GM19372 (cell line): ENCODE measurements around the gene SHPK.

Source experiments
- ATAC-seq: cut with Tn5 transposase; IDR thresholded peaks from one replicate; pipeline ENCODE4 v1.9.1; 2021; ENCODE audit warnings: mild to moderate bottlenecking, low read depth, moderate library complexity; ENCODE audit not compliant: unreplicated experiment

Gene SHPK

DNA sequence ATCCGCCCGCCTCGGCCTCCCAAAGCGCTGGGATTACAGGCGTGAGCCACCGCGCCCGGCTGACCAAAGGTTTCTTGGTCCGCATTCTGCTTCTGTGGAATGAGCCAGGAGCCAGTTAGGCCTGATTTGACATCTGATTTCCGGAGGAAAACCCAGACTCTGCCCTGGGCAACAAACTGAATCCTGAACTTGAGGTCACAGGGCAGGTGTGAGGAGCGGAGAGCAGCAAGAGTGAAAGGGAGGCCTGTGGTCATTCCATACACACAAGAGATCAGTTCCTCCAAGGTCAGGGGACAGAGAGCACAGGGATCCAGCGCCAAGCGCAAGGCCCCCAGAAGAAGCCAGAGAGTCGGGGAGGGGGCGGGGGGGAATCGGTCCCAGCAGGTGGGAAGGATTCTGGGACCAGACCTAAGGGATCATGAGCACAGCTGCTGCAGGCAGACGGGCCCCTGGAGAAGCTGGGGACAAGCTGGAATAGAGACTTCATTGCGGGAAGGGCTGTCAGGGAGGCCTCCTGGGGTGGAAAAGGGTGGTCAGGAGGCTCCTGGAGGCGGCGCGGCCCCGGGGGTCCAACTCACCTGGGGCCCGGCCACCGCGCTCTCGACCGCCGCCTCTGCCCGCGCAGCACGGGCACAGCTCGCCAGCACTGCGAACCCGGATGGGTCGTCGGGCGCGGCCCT, 436 bp downstream of the SHPK start:
- no peak for ATAC-seq

GRCh38 chr17:3632287-3632686, 3.8 kb downstream of the SHPK start:
- no peak for ATAC-seq

GRCh38 chr17:3630781-3631180, 5.3 kb downstream of the SHPK start:
- no peak for ATAC-seq

- ATAC-seq = no peak
Observed at GRCh38 chr17:3627769-3628167, 8.3 kb downstream of the SHPK start.

DNA sequence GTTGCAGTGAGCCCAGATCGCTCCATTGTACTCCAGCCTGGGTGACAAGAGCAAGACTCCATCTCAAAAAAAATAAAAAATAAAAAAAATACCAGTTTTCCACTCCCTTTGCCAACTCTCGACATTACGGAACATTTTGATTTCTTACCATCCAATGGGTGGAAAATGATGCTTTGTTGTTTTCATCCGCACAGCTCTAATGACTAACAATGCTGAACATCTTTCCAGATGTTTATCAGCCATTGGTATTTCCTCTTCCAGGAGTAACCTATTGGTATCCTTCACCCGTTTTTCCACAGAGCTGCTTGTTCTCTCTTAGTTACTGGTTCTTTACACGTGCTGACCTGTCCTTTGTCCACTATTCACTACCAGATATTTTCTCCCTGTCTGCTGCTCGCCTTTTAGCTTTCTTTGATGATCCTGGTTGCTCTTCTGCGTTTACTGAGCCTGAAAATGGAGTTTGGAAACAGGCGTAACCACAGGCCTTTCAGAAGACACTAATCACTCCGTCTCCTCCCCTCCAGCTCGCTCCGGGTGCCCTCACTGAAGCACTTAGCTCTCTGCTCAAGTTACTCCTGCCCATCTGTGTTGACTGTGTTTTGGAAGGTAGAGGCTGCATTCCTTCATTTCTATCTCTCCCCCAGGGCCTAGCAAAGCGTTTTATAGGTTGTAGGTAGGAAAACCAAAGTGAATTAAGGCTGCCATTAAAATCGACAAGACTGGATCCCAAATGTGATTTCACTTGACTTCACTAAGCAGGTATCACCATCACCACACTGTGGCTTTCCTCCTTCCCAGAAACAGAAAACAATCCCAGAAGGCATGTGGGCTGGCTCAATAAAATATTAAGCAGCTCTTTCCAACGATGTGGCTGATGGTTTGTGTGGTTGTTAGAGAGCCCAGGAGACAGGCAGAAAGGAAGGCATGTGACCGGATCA, 8.9 kb downstream of the SHPK start:
- ATAC-seq = no peak

DNA sequence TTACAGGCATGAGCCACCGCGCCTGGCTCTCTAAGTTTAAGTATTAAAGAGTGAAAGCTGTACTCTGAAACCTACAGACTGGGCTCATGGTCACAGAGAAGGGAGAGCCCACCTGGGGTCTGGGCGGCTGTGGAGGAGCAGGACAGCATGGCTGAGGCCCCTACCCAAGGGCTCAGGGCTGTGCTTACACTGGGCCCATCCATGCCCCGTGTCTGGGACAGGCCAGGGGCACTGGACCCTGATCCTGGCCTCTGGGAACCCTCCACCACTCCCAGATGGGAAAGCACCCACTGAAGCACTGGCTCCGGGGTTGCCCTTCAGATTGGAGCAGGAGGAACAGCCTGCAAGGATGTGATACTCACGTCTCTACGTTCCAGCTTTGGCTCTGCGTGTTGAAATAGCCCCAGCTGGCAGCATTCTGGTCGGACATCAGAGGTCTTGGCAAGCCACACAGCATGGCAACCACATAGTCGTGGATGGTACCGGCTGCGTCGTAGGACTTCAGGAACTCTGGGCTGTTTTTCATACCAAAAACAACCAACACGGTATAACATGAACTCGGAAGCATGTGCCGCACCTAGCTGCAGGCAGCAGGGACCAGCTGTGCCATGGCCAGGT, 13.0 kb downstream of the SHPK start:
- ATAC-seq = no peak

GRCh38 chr17:3621146-3621720, 14.8 kb downstream of the SHPK start:
- no peak for ATAC-seq

DNA sequence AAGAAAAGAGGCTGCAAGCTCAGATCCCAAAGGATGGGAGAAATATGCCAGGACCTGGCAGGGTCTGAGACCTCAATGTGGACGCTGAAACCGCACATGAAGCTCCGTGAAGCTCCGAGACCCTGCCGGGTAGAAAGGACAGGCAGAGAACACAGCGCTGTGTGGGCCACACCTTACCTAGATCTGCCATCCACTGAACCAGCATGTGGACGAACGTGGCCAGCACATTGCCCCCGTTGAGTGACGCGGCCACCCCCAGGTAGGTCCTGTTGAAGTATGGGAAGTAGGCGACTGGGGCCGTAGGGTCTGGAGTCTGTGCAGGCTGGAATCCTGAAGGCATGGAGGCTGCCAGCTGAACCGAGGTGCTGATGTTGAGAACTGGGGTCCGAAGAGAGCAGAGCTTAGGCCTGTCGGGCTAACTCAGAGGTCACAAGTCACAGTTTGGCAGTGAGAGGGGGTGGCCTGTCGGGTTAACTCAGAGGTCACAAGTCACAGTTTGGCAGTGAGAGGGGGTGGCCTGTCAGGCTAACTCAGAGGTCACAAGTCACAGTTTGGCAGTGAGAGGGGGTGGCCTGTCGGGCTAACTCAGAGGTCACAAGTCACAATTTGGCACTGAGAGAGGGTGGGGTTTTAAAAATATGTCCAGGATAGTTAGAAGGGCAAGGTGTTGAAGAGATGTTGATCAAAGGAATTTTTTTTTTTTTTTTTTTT, 20.7 kb downstream of the SHPK start:
- ATAC-seq = no peak

GRCh38 chr17:3613124-3613523, 22.9 kb downstream of the SHPK start:
- ATAC-seq = no peak

DNA sequence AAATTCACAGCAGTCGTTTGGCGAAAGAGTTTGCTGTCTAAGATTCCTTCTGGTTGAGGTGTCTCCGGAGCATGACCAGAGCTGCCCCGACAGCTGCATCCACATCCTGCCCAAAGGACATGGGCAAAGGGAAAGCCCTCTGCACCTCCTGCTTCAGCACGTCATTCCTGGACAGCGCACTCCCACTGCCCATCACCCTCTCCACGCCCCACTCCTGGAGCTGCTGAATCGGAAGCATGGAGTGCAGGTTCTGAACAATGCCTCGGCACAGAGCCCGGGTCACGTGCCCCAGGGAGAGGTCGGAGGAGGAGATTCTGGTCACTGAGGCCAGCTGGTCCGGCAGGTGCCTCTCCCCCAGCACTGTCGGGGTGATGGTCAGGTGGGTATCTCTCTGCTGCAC, 25.5 kb downstream of the SHPK start:
- no peak for ATAC-seq

- no peak for ATAC-seq
Observed at GRCh38 chr17:3609689-3610088, 26.4 kb downstream of the SHPK start.

DNA sequence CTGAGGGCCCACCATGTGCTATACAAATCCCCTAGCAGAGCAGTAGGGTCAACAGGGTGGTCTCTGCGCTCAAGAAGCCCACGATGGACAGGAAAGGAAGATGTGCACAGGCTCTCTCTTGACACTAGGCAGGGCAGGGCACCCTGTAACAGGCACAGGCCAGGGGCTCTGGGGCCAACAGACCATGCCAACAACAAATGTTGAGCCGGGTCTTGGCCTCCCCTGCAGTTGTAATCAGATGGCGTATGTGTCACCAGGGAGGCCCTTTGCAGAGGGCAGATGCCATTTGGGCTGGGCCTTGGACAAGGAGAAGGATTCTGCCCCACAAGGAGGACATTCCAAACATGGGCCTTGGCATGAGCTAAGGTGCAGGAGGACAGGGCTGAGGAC, 32.2 kb downstream of the SHPK start:
- no peak for ATAC-seq

GRCh38 chr17:3603119-3603869, 32.8 kb downstream of the SHPK start:
- ATAC-seq = no peak

- no peak for ATAC-seq
Observed at GRCh38 chr17:3602499-3602898, 33.6 kb downstream of the SHPK start.

DNA sequence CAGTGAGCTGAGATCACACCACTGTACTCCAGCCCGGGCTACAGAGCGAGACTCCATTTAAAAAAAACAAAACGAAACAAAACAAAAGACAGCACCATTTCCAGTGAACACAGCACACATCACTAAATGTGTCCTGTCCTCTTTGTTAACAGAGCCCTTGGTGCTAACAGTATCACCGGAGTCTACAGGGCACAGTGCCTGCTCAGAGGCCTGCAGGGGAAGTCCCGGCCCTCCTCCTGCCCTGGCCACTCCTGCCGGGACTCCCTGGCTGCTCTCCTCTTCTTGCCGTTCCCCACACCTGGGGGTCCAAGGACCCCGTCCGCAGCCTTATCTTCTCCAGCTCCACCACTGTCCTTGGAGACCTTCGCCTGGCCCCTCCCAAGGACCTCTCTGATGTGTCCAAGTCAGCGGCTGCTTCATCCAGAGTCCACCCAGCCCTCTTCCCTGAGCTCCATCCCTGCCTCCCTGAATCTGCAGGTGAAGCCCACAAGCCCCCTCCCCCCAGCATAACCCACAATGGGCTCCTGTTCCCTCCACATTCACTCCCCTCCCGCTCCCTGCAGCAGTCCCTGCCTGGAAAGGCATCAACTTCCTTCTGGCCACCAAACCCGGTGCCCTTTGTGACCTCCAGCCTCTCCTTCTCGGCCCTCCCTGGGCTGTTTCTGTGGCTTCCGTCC, 35.4 kb downstream of the SHPK start:
- ATAC-seq = no peak

GRCh38 chr17:3598078-3598477, 38.0 kb downstream of the SHPK start:
- no peak for ATAC-seq

DNA sequence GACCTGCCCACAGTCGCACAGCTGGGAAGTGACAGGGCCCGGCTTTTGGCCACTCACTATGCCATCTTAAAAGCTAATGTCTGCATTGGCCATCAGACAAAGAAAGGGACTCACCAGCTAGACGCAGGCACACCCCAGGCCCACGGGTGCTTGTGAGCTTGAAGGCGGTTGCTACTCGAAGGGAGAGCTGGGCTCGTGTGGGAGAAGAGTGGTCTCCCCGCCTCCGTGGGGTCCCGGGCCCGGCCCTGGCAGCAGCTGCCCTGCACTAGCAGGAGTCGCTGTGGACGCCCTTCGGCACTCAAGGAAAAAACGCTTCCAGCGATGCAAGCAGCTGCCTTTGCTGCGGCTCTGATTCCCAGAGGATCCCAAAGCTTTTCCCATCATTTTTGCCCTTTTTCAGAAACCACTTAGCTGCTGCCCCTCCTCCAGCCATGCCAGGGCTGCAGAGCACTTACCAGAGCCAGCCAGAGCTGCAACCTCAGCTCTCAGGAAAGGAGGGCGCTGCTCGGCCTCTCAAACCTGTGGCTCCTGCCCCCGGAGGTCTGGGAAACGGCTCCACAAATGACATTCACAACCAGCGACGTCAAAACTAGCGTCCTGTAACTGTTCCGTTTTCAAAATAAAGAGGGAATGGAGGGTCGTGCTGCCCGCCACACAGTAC, 39.1 kb downstream of the SHPK start:
- no peak for ATAC-seq

DNA sequence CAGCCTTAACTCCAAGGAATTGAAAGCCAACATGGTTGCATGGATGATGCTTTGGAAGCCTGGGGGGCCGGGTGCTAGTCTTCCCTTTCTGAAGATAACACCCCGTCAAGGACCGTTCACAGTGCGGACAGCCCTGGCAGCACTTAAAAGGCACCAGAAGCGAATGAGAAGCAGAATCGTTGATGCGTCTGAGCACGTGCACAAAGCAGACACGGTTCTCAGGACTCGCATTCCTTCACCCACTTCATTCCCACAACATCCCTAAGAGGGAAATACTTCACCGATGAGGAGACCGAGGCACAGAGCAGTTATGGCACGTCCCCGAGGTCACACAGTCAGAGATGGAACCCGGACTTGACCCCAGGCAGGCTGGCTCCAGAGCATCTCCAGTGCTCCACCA, 41.1 kb downstream of the SHPK start:
- no peak for ATAC-seq
